Psoas muscle (tissue), 8 donors: ENCODE measurements around the gene LGALS3BP. TPM values are rescaled to one million over a fixed set of nuclear protein-coding genes. Genes with fewer than 3 reads are reported as not detected.
A peak's percentile ranks its signal among the peaks of the same experiment; 100 is the strongest.
"Not testable (repeated sequence)": the region's sequence is repeated elsewhere in the genome, so short reads cannot be mapped to it uniquely, and the experiment has no call there.

Experiments used
- ATAC-seq, 4 donors: fragments of 200-7000 bp; cut with Tn5 transposase; one replicate each; pipeline ENCODE4 v1.9.1; 2020; ENCODE audit warnings: moderate library complexity in 3 of 4, mild to moderate bottlenecking in 2 of 4
- DNase-seq, 2 donors: peaks; one replicate each; pipeline ENCODE4 v3.0.0-alpha.2; 2020
- H3K27ac ChIP-seq: fragments of 200-600 bp; one replicate; pipeline ENCODE4 v1.8.0; 2022
- H3K27me3 ChIP-seq, 3 donors: fragments of 200-600 bp in 1 of 3; one replicate each; pipeline versions ENCODE4 v1.6.1 to v1.8.0; 2013 to 2022; ENCODE audit warnings: low read length in 2 of 3, mild to moderate bottlenecking in 2 of 3, moderate library complexity in 1 of 3; ENCODE audit not compliant: insufficient read depth in 3 of 3
- H3K36me3 ChIP-seq, 2 donors: fragments of 200-600 bp in 1 of 2; one replicate each; pipeline versions ENCODE4 v1.6.1 to v1.8.0; 2013 to 2022; ENCODE audit warnings: low read depth in 1 of 2, mild to moderate bottlenecking in 1 of 2, moderate library complexity in 1 of 2; ENCODE audit not compliant: insufficient read depth in 1 of 2
- H3K4me1 ChIP-seq: fragments of 200-600 bp; one replicate; pipeline ENCODE4 v1.8.0; 2022
- H3K4me3 ChIP-seq: fragments of 200-600 bp; one replicate; pipeline ENCODE4 v1.8.0; 2022; ENCODE audit warnings: mild to moderate bottlenecking
- H3K9me3 ChIP-seq: fragments of 200-600 bp; one replicate; pipeline ENCODE4 v1.8.0; 2022
- CTCF ChIP-seq: fragments of 200-600 bp; IDR thresholded peaks from one replicate; pipeline ENCODE4 v1.8.0; 2022; ENCODE audit warnings: antibody characterized with exemption
- WGBS, 3 donors: extraction: QIAGEN DNeasy Blood & Tissue Kit; methylation state at CpG; one replicate each; pipeline versions ENCODE4 v1.1.6 to v1.1.7; 2013; 5-methylcytosine and 5-hydroxymethylcytosine counted together
- intact Hi-C, 2 donors: fragments of 100-400 bp; cut with DNase I; formaldehyde crosslinking; loops; one replicate each; pipeline versions ENCODE4 v1.11.0 to v1.14.2; 2022
- polyA plus RNA-seq, 3 donors: library from polyadenylated mRNA; stranded (reverse); fragments of 200-250 nt; gene quantifications; one replicate each; pipeline ENCODE4 v1.2.3, GENCODE V29; 2013
- total RNA-seq, 4 donors: library from RNA; stranded (reverse); fragmentation: NEBNext Ultra II Directional in 2 of 4; extraction: Animal tissue kit (Norgen Biotek cat#: 25700) in 2 of 4; gene quantifications; one replicate each; pipeline versions ENCODE4 v1.2.1 to v1.2.4, GENCODE V29; 2021 to 2023
- donor health status: healthy with polysubstance abuse.
- donor health status: DM: no; HTN: no; CAD: no; lungs with moderate emphysema.
- donor health status: Bipolar disorder and iron deficiency.
- donor health status: healthy.
- donor health status: DM: yes; HTN: yes; CAD: no.
- donor health status: DM: no; HTN: no; CAD: no.
- donor health status: DM: no; HTN: no; CAD: no.
- donor health status: DM: yes; HTN: yes; CAD: no.

LGALS3BP gene
- total and polyA plus RNA-seq, 7 donors, result 8.9 to 35.5 (median 14.9) TPM

- ATAC-seq, result no peak
- Histone ChIP-seq H3K4me1 (no peaks in the 10 kb centered on the region), H3K36me3 (no peaks in the 10 kb centered on the region), H3K27me3 (no peaks in the 10 kb centered on the region), H3K27ac (no peak overlapping the region), H3K9me3 (no peaks in the 10 kb centered on the region), H3K4me3 (no peak overlapping the region)
- no peak for TF ChIP-seq CTCF
- intact Hi-C loops, result no loop called here
- DNase-seq, result no peak
- 92 to 94% (median 93%) methylated on average over 6 of the region's 6 CpGs for WGBS, 3 donors
Measured at GRCh38 chr17:78963378-78963777, 16.3 kb downstream of the LGALS3BP start.

GRCh38 chr17:78962984-78963348 is 16.8 kb downstream of the LGALS3BP start:
- DNase-seq, intact Hi-C loops, H3K27me3 ChIP-seq, ATAC-seq, H3K4me3 ChIP-seq, H3K4me1 ChIP-seq, H3K27ac ChIP-seq, H3K36me3 ChIP-seq, H3K9me3 ChIP-seq: not testable (repeated sequence)
- 92 to 100% (median 98%) methylated on average over 6 to 8 of the region's 8 CpGs for WGBS, 3 donors

- H3K4me1 ChIP-seq, result no peaks in the 10 kb centered on the region
- no peaks in the 10 kb centered on the region for H3K27me3 ChIP-seq
- no peak overlapping the region for H3K27ac ChIP-seq
- no peaks in the 10 kb centered on the region for H3K9me3 ChIP-seq
- no peaks in the 10 kb centered on the region for H3K36me3 ChIP-seq
- WGBS, 3 donors, result 81 to 83% (median 82%) methylated on average over 19 of the region's 19 CpGs
- no peak for TF ChIP-seq CTCF
- ATAC-seq (no peak), DNase-seq (no peak)
- no peak overlapping the region for H3K4me3 ChIP-seq
- intact Hi-C loops, result no loop called here
Measured at GRCh38 chr17:78962345-78962983, 17.3 kb downstream of the LGALS3BP start.

GRCh38 chr17:78961571-78961970 is 18.2 kb downstream of the LGALS3BP start:
- ATAC-seq, result no peak
- Histone ChIP-seq H3K27me3 (no peaks in the 10 kb centered on the region), H3K27ac (no peak overlapping the region), H3K4me3 (no peak overlapping the region), H3K9me3 (no peaks in the 10 kb centered on the region), H3K36me3 (no peaks in the 10 kb centered on the region), H3K4me1 (no peaks in the 10 kb centered on the region)
- DNase-seq, result no peak
- no peak for TF ChIP-seq CTCF
- intact Hi-C loops, result no loop called here
- 94 to 96% (median 95%) methylated on average over 4 of the region's 4 CpGs for WGBS, 3 donors

GRCh38 chr17:78960928-78961327 is 18.8 kb downstream of the LGALS3BP start:
- 25 to 45% (median 25%) methylated on average over 5 of the region's 5 CpGs for WGBS, 3 donors
- H3K36me3 ChIP-seq, result no peaks in the 10 kb centered on the region
- no peaks in the 10 kb centered on the region for H3K4me1 ChIP-seq
- no peaks in the 10 kb centered on the region for H3K9me3 ChIP-seq
- intact Hi-C loops, result no loop called here
- peak; percentile 60 to 80 for DNase-seq
- peak; percentile 88 to 97 (median 94) for ATAC-seq
- H3K27ac ChIP-seq, result peak overlapping the region; percentile 48
- H3K27me3 ChIP-seq, result no peaks in the 10 kb centered on the region
- no peak for TF ChIP-seq CTCF
- H3K4me3 ChIP-seq, result no peak overlapping the region
